GM10266 (cell line): Measurements from ENCODE around the gene EEF1AKMT4.

Experiments used
- DNase-seq: peaks from one replicate; pipeline ENCODE4 v3.0.0; 2012; ENCODE audit errors: extremely low spot score
- TF ChIP-seq, protein P1 (sequence below): IDR thresholded peaks from 2 replicates; pipeline ENCODE4 v1.5.1; 2012; ENCODE audit warnings: mild to moderate bottlenecking, low read depth; ENCODE audit not compliant: control insufficient read depth, insufficient read depth; ENCODE audit errors: missing control alignments

The EEF1AKMT4 gene

DNA sequence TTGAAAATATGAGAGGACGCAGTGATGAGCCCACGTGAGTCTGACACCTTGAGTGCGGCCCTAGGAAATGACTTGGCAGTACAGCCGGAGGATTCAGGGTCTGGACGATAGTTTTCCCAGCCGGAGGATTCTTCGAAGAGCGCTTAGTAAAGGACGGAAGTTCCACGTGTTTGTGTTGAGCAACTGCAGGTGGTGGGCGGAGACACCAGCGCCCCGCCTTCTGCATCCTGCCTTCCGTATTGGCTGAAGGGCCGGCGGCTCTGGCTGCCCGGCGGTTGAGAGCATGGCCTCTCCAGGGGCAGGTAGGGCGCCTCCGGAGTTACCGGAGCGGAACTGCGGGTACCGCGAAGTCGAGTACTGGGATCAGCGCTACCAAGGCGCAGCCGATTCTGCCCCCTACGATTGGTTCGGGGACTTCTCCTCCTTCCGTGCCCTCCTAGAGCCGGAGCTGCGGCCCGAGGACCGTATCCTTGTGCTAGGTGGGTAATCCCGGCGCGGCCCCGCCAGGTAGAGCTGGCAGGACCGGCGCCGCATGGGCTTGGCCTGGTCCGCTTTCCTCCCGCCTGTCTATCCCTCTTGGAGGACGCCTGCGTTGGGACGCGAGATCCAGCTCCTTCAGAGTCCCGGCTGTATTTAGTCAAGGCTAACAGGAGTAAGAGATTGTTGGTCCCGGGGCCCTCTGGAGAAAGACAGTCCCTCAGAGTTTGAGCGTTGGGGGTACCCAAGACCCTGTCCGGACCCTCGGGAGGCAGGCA is at the start of gene EEF1AKMT4:
EEF1AKMT4 (plus strand) TSS at position 261 of the 755 bp plus-strand sequence; CDS start at position 284, 23 bp downstream.
- TF ChIP-seq, protein P1, sequence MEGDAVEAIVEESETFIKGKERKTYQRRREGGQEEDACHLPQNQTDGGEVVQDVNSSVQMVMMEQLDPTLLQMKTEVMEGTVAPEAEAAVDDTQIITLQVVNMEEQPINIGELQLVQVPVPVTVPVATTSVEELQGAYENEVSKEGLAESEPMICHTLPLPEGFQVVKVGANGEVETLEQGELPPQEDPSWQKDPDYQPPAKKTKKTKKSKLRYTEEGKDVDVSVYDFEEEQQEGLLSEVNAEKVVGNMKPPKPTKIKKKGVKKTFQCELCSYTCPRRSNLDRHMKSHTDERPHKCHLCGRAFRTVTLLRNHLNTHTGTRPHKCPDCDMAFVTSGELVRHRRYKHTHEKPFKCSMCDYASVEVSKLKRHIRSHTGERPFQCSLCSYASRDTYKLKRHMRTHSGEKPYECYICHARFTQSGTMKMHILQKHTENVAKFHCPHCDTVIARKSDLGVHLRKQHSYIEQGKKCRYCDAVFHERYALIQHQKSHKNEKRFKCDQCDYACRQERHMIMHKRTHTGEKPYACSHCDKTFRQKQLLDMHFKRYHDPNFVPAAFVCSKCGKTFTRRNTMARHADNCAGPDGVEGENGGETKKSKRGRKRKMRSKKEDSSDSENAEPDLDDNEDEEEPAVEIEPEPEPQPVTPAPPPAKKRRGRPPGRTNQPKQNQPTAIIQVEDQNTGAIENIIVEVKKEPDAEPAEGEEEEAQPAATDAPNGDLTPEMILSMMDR, result peak; percentile 33

DNA sequence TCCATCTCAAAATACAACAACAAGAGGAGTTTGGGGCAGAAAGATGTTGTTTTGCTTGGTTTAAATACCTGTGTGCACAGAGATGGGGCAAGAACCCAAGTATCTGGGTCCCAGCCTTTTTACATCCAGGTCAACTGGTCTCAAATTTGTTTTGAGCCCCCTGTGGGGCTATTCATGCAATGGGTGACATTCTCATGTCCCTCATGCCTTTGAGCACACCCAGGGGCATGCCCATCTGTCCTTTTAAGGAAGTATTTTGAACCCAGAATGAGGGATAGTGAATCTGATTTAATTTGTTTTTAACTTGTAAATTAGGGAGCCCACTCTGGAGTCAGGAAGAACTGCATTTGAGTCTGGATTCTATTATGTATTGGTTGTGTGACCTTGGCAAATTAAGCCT is 48.6 kb upstream of the EEF1AKMT4 start:
- DNase-seq, result no peak
- TF ChIP-seq, protein P1, result no peak

More for the DNA sequence above, at the start of gene EEF1AKMT4:
- peak; percentile 99 for DNase-seq

DNA sequence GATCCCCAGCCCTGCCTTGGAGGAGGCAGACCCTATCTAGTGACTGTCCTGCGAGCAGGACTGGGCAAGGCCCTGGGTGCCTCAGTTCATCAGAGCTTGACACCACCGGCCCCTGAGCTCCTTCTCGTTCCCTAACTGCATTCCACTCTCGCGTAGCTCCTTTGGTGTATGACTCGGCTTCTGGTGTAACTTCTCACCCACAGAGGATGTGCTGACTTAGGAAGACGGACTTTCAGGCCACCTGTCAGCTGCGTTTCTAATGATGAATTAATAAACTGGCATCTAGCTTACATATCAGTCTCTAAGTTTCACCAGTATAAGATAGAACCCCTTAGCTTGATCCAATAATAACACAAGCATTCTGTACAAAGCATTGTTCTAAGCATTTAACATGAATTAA is 45.9 kb upstream of the EEF1AKMT4 start:
- TF ChIP-seq, protein P1, result no peak
- DNase-seq, result no peak

DNA sequence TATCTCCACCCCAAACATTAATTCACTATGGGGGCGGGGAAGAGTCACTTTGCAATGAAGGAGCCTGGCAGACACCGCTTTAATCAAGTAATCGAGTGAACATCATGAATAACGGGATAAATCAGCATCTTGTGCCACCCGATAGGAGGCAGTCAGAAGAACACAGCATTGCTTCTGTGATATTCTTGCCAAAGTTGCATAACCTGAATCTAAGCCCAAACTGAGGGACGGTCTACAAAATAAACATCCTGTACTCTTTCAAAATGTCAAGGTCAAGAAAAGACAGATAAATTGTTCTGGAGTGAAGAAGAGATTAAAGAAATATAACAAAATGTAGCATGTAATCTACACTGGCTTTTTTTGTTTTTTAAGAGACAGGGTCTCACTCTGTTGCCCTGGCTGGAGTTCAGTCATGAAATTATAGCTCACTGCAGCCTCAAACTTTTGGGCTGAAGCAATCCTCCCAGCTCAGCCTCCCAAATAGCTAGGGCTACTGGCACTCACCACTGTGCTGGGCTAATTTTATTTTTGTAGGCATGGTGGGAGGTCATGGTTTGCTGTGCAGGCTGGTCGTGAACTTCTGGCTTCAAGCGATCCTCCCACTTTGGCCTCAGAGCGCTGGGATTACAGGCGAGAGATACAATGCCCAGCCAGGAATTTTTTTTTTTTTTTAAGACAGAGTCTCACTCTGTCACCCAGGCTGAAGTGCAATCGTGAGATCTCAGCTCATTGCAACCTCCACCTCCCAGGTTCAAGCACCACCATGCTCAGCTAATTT is 40.1 kb upstream of the EEF1AKMT4 start:
- no peak for DNase-seq
- TF ChIP-seq, protein P1, result no peak

DNA sequence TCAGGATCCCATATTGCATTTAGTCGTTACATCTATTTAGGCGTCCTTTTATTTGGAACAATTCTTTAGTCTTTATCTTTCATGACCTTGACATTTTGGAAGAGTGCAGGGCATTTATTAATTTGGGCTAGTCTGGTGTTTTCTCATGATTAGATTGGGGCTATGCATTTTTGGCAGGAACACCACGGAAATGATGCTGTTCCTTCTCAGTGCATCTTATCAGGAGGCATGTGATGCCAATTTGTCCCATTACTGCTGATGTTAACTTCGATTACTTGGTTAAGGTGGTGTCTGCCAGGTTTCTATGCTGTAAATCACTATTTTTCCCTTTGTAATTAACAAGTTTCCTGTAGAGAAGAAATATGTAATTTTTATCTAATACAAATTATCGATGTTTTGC is 38.2 kb upstream of the EEF1AKMT4 start:
- DNase-seq, result no peak
- TF ChIP-seq, protein P1, result no peak

DNA sequence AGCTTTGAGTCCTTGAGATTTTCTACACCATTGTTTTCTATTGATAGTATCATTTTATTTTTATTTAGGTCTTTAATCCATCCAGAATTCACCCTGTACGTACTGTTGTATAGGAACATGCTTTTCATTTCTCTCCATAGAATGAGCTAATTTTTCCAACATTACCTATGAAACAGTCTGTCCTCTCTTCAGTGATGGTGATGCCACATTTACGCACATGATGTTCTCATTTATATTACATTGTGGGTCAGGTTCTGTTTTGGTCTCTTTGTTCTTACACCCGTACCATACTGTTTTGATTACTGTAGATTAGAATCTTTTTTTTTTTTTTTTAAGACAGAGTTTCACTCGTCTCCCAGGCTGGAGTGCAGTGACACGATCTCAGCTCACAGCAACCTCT is 37.8 kb upstream of the EEF1AKMT4 start:
- DNase-seq, result no peak
- TF ChIP-seq, protein P1, result no peak

DNA sequence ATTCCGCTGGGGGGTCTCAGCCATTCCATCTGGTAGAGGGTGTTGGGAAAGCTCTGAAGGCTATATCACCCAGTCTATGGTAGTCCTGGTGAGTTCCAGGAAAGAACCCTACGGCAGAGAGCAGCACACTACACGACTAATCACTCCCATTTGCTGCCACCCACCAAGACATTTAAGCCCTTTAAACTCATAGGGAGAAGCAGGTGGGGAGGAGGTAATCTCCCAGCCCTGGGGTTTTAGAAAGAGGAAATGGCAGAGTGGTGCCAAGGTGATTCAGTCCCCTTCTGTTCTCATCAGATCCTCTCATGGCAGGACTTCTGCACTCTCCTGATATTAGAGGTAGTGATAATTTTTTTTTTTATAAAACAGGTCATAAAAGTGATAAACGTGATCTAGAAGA is 30.7 kb upstream of the EEF1AKMT4 start:
- TF ChIP-seq, protein P1, result no peak
- DNase-seq, result no peak
